Memory B cell (primary cell): ENCODE results near the gene WIZ.
"Not testable (repeated sequence)": the region's sequence is repeated elsewhere in the genome, so short reads cannot be mapped to it uniquely, and the experiment has no call there.

Experiments
- ATAC-seq: fragments of 150-1000 bp; cut with Tn5 transposase; 2 replicates; pipeline ENCODE4 v1.10.0; 2021; ENCODE audit warnings: low read depth, mild to moderate bottlenecking, moderate library complexity
- DNase-seq, 2 donors: peaks; one replicate each; pipeline ENCODE4 v3.0.0; 2022; ENCODE audit warnings: low spot score in 2 of 2
- H3K27ac Mint-ChIP-seq: one replicate; pipeline ENCODE4 v1.8.0; 2022; ENCODE audit warnings: mild to moderate bottlenecking, moderate library complexity, mixed read lengths
- H3K27me3 Mint-ChIP-seq: one replicate; pipeline ENCODE4 v1.8.0; 2022; ENCODE audit warnings: mixed read lengths
- H3K36me3 Mint-ChIP-seq: one replicate; pipeline ENCODE4 v1.8.0; 2022; ENCODE audit warnings: mild to moderate bottlenecking, mixed read lengths
- H3K4me1 Mint-ChIP-seq: one replicate; pipeline ENCODE4 v1.8.0; 2022; ENCODE audit warnings: mixed read lengths
- H3K4me3 Mint-ChIP-seq: one replicate; pipeline ENCODE4 v1.8.0; 2022; ENCODE audit warnings: mild to moderate bottlenecking, moderate library complexity, mixed read lengths
- H3K9me3 Mint-ChIP-seq: one replicate; pipeline ENCODE4 v1.8.0; 2022; ENCODE audit warnings: mixed read lengths

Gene WIZ

DNA sequence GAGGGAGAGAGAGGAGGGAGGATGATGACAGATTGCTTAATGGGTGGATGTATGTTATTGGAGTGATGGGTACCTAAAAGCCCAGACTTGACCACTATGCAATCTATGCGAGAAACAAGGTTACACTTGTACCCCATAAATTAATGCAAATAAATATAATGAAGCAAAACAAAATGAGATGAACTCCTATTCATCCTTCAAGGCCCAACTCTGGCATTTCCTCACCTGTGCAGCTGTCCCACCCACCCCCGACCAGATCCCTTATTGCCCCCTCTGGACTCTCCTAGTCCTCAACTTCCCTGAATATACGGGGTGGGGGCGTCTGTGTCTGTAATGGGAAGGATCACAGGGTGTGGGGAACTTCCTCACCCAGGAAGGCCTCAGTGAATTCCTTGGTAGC lies 25.4 kb upstream of the WIZ start:
- peaks cover 1% of the 10 kb centered on the region for H3K27me3 Mint-ChIP-seq
- ATAC-seq = no peak
- no peak overlapping the region for H3K4me3 Mint-ChIP-seq
- no peaks in the 10 kb centered on the region for H3K9me3 Mint-ChIP-seq
- no peaks in the 10 kb centered on the region for H3K36me3 Mint-ChIP-seq
- no peak overlapping the region for H3K27ac Mint-ChIP-seq
- no peak for DNase-seq
- H3K4me1 Mint-ChIP-seq = peaks cover 5% of the 10 kb centered on the region

DNA sequence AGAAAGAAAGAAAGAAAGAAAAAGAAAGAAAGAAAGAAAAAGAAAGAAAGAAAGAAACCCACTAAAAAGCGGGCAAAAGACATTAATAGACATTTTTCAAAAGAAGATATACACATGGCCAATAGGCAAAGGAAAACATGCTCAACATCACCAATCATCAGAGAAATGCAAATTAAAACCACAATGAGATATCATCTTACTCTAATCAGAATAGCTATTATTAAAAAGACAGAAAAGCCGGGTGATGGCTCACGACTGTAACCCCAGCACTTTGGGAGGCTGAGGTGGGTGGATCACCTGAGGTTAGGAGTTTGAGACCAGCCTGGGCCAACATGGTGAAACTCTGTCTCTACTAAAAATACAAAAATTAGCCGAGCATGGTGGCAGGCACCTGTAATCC lies 24.1 kb upstream of the WIZ start:
- H3K9me3 Mint-ChIP-seq, ATAC-seq, DNase-seq, H3K36me3 Mint-ChIP-seq, H3K27ac Mint-ChIP-seq, H3K4me3 Mint-ChIP-seq: not testable (repeated sequence)
- Mint-ChIP-seq H3K27me3 (peaks cover 10% of the 10 kb centered on the region), H3K4me1 (peaks cover 16% of the 10 kb centered on the region)

GRCh38 chr19:15471639-15472101 lies 21.9 kb upstream of the WIZ start:
- DNase-seq = no peak
- H3K4me1 Mint-ChIP-seq = peaks cover 30% of the 10 kb centered on the region
- H3K27ac Mint-ChIP-seq = no peak overlapping the region
- peaks cover 14% of the 10 kb centered on the region for H3K27me3 Mint-ChIP-seq
- peaks cover 6% of the 10 kb centered on the region for H3K36me3 Mint-ChIP-seq
- no peak for ATAC-seq
- H3K4me3 Mint-ChIP-seq = no peak overlapping the region
- no peaks in the 10 kb centered on the region for H3K9me3 Mint-ChIP-seq

GRCh38 chr19:15469513-15470297 lies 19.9 kb upstream of the WIZ start:
- H3K36me3 Mint-ChIP-seq = peaks cover 6% of the 10 kb centered on the region

GRCh38 chr19:15468675-15469512 lies 19.1 kb upstream of the WIZ start:
- Mint-ChIP-seq H3K27ac (no peak overlapping the region), H3K36me3 (peaks cover 6% of the 10 kb centered on the region), H3K27me3 (peaks cover 14% of the 10 kb centered on the region), H3K4me3 (peak overlapping the region; percentile 83), H3K9me3 (no peaks in the 10 kb centered on the region), H3K4me1 (peaks cover 37% of the 10 kb centered on the region)
- no peak for DNase-seq
- ATAC-seq = no peak

More at GRCh38 chr19:15469513-15470297, 19.9 kb upstream of the WIZ start:
- peak overlapping the region; percentile 83 for H3K4me3 Mint-ChIP-seq
- H3K4me1 Mint-ChIP-seq = peaks cover 34% of the 10 kb centered on the region
- H3K27ac Mint-ChIP-seq = no peak overlapping the region
- DNase-seq (no peak), ATAC-seq (peak; percentile 70)
- peaks cover 14% of the 10 kb centered on the region for H3K27me3 Mint-ChIP-seq
- H3K9me3 Mint-ChIP-seq = no peaks in the 10 kb centered on the region

DNA sequence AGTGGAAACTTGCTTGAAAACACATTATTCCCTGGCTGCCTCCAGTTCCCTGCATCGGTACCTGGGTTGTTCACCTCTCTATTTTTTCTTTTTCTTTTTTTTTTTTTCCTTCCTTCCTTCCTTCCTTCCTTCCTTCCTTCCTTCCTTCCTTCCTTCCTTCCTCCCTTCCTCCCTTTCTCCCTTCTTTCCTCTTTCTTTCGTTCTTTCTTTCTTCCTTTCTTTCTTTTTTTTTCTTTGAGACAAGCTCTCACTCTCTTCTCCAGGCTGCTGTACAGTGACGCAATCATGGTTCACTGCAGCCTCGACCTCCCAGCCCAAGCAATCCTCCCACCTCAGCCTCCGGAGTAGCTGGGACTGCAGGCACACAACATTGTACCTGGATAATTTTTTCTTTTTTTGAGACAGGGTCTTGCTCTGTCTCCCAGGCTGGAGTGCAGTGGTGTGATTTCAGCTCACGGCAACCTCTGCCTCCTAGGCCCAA lies 18.0 kb upstream of the WIZ start:
- Mint-ChIP-seq H3K27me3 (peaks cover 14% of the 10 kb centered on the region), H3K36me3 (peaks cover 6% of the 10 kb centered on the region), H3K27ac (no peak overlapping the region), H3K4me3 (peak overlapping the region; percentile 8), H3K9me3 (no peaks in the 10 kb centered on the region), H3K4me1 (peaks cover 39% of the 10 kb centered on the region)
- ATAC-seq = no peak
- no peak for DNase-seq

DNA sequence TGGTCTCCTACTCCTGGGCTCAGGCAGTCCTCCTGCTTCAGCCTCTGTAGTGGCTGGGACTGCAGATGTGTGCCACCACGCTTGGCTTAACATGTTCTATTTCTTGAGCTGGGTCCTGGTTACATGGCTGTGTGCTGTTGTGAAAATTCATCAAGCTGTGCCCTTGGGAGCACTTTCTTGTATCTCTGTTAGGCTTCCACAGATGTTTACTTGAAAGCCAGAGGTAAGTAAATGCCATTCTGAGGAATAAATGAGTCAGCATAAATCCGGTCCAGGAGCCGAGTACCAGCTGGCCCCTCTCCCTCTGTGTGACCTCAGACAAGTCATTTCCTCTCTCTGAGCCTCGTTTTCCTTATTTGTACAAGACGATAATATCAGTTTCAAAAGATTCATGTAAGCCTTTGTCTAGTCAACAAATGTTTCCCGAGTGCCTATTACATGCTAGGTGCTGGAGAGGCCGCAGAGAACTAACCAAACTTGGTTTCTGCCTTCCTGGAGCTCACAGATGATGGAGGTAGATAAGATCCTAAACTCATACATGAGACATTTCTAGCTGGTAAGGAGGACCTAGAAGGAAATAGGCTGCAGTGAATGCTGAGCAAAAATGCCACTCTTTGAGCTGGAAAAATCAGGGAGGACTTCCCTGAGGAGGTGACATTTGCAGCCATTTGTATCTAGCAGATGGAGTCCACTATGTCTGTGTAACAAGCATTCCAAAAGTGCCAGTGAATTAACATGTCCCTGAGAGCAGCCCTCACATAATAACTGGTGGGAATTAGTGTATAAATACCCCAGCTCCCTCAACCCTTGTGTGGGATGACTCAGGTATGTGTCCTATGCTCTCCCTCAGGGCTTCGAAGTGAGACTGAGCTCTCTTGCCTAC lies 17.3 kb upstream of the WIZ start:
- Mint-ChIP-seq H3K9me3 (no peaks in the 10 kb centered on the region), H3K4me1 (peaks cover 39% of the 10 kb centered on the region), H3K27ac (no peak overlapping the region), H3K27me3 (peaks cover 14% of the 10 kb centered on the region), H3K36me3 (peaks cover 6% of the 10 kb centered on the region), H3K4me3 (no peak overlapping the region)
- no peak for DNase-seq
- no peak for ATAC-seq

DNA sequence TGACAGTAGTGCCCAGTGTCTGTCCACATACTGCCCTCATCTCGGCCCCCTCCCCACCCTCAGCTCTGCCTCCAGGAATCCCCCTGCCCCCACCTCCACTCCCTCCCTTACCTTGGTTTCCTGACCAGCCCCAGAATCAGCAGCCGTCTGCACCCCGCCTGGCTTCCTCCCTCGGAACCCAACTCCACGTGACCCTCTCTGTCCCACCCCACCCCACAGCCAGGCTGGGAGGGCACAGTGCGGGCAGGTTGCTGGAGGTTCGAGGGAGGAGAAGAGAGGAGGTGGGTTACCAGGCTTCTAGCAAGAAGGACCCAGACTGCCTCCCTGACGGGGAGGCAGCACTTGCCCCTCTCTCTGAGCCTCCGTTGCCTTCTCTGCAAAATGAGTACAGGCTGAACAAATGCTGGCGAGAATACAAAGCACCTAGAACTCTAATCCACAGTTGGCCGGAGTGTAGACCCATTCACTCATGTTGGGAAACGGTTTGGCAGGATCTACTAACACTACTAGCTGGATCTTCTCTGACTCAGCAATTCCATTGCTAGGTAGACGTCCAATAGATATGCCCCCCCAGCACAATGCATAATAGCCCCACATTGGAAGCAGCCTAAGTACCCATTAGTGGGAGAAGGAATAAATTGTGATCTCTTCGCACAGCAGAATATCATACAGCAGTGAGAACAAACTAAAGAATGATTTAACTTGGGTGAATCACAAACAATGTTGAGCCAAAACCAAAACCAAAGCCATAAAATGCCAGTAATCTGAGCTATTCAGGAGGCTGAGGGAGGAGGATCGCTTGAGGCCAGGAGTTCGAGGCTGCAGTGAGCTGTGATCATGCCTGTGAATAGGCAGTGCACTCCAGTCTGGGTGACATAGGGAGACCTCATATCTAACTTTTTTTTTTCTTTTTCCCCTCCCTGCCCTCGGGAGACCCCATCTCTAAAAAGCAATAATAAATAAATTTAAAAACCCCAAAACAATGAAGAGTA lies 14.9 kb upstream of the WIZ start, which contains the start of gene RASAL3:
TSS of gene RASAL3 (minus strand) at position 151 of the 992 bp plus-strand sequence. CDS start 186 bp downstream, outside the sequence.
- Mint-ChIP-seq H3K4me3 (peak within 1 kb of the TSS; percentile 90), H3K4me1 (peaks cover 38% of the 10 kb centered on the region), H3K27me3 (peaks cover 10% of the 10 kb centered on the region), H3K36me3 (peaks cover 12% of the 10 kb centered on the region), H3K27ac (peak within 1 kb of the TSS; percentile 83), H3K9me3 (no peaks in the 10 kb centered on the region)
- peak; percentile 29 for DNase-seq
- ATAC-seq = peak; percentile 72

- peak; percentile 54 for DNase-seq
- Mint-ChIP-seq H3K9me3 (no peaks in the 10 kb centered on the region), H3K36me3 (peaks cover 12% of the 10 kb centered on the region), H3K27ac (peak overlapping the region; percentile 83), H3K4me3 (peak overlapping the region; percentile 90), H3K27me3 (peaks cover 5% of the 10 kb centered on the region), H3K4me1 (peaks cover 32% of the 10 kb centered on the region)
- peak; percentile 90 for ATAC-seq
These were observed 14.2 kb upstream of the WIZ start for GRCh38 chr19:15463861-15464371.

- Mint-ChIP-seq H3K27me3 (no peaks in the 10 kb centered on the region), H3K4me1 (peaks cover 17% of the 10 kb centered on the region), H3K9me3 (no peaks in the 10 kb centered on the region), H3K27ac (no peak overlapping the region), H3K36me3 (peaks cover 12% of the 10 kb centered on the region), H3K4me3 (no peak overlapping the region)
- no peak for ATAC-seq
- no peak for DNase-seq
These were observed 11.9 kb upstream of the WIZ start for GRCh38 chr19:15461694-15462093.

DNA sequence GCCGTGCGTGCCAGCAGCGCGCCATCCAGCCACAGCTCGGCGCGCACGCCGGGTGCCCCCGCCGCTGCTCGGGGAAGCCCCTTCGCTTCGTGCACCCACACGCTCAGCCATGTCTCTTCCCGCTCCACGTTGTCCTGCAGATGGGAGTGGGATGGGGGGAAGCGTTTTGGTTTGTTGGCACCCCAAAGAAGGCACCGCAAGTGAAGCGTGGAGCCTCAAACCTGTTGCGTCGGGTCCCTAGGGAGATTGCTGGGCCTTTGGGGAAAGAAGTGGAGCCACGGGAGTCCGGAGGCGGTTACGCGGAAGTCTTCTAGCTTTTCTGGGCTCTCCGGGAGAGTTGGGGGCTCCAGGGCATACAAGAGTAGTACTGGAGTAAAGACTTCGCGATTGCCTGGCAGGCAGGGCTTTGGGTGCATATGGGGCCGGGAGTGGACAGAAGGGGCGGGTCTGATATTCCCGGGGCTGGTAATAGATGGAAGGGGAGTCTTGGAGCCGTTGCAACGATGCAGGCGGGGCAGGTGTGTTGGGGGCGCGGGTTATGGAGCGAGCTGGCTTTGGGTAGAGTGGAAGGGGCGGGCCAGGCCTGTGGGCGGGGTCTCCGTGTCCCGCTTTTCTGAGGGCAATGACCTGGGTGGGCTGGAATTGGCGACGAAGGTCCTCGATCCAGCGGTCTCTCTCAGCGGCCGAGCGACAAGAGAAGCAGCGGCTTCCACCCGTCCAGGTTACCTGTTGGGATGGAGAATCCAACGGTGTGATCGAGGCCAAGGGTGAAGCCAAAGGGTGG lies 8.1 kb upstream of the WIZ start:
- H3K36me3 Mint-ChIP-seq = peaks cover 26% of the 10 kb centered on the region
- H3K4me1 Mint-ChIP-seq = peaks cover 10% of the 10 kb centered on the region
- no peak overlapping the region for H3K27ac Mint-ChIP-seq

More for the DNA sequence above, 8.1 kb upstream of the WIZ start:
- DNase-seq (no peak), ATAC-seq (no peak)
- no peaks in the 10 kb centered on the region for H3K27me3 Mint-ChIP-seq
- H3K9me3 Mint-ChIP-seq = no peaks in the 10 kb centered on the region
- H3K4me3 Mint-ChIP-seq = no peak overlapping the region
